GM10248 (cell line): ENCODE measurements around the gene AP2A2.
A peak's percentile ranks its signal among the peaks of the same experiment; 100 is the strongest.

Source experiments
- CTCF ChIA-PET: fragments of 300-600 bp; sonication (Branson Sonifier 250); formaldehyde crosslinking; extraction: SDS; loops from one replicate; lab custom pipeline; 2021; ENCODE audit warnings: antibody characterized with exemption; lab: Yijun Ruan, JAX
- POLR2A ChIA-PET: fragments of 350-650 bp; sonication (Branson Sonifier 250); formaldehyde crosslinking; extraction: SDS; loops from one replicate; lab custom pipeline; 2020; ENCODE audit warnings: antibody characterized with exemption; lab: Yijun Ruan, JAX
- DNase-seq: peaks from one replicate; pipeline ENCODE4 v3.0.0; 2012; ENCODE audit errors: extremely low spot score
- CTCF ChIP-seq: IDR thresholded peaks from 2 replicates; pipeline ENCODE4 v1.5.1; 2012; ENCODE audit warnings: mild to moderate bottlenecking, low read depth; ENCODE audit errors: extremely low read depth, missing control alignments, control extremely low read depth

Gene AP2A2

GRCh38 chr11:925496-926301 is at the start of gene AP2A2:
Gene AP2A2, plus strand, starts transcription at chr11:925870. Its CDS starts 152 bp downstream, at chr11:926022.
- CTCF ChIA-PET: interaction anchor here (0.7 to 3.4 kb wide), 16 partner anchors 9 to 129 kb away, joined by 3 to 13 read pairs (median 4); partner anchors contain the start of gene CHID1

DNA sequence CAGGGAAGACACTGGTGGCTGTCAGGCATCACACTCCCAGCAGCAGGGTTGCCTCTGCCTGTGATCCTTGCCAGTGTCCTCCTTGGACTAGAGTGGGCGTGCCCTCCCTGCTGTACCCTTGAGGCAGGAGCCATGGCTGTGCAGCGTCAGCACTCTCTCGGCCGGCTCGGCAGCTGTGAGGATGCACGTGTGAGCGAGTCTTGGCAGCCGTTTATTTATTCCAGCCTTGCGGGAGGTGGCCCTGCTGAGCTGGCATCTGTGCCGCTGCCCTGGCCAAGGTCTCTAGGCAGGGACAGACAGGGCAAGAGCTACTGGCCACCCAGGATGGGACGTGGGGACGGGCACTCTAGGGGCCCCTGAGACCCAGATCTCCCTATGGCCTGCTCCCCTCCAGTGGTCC is 49.1 kb upstream of the AP2A2 start:
- no peak for DNase-seq
- ChIA-PET CTCF (interaction anchor here (1.9 kb wide), 1 partner anchor 29 kb away, joined by 5 read pairs; no protein-coding TSS in a partner anchor), POLR2A (no interaction called here)
- TF ChIP-seq CTCF: no peak

More at GRCh38 chr11:925496-926301, at the start of gene AP2A2:
- DNase-seq: peak; percentile 96
- POLR2A ChIA-PET: interaction anchor here (0.5 kb wide), 1 partner anchor 148 kb away, joined by 4 read pairs; no protein-coding TSS in a partner anchor
- peak; percentile 94 for TF ChIP-seq CTCF

GRCh38 chr11:877565-877964 is 48.1 kb upstream of the AP2A2 start:
- CTCF ChIA-PET: interaction anchor here (1.9 kb wide), 1 partner anchor 30 kb away, joined by 5 read pairs; no protein-coding TSS in a partner anchor
- no peak for DNase-seq
- POLR2A ChIA-PET: no interaction called here
- no peak for TF ChIP-seq CTCF

- ChIA-PET CTCF (no interaction called here), POLR2A (no interaction called here)
- TF ChIP-seq CTCF: no peak
- no peak for DNase-seq
Measured at GRCh38 chr11:880447-880846, 45.2 kb upstream of the AP2A2 start.

DNA sequence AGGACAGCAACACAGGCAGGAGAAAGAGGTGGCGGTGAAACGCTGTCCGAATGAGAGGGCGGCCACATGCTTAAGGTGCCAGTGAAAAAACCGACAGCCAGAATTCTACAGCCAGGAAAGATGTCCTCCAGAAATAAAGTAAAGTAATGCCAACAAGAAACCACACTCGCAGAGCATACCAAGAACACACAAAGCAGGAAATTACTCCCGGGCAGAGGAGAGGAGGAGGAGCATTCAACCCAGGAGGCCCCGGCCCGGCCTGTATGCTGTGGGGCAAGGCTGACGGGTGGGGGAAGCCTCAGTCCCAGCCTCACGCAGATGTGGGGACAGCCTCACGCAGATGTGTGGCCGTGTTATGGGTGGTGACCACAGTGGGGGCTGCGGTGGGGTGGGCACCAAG is 43.1 kb upstream of the AP2A2 start:
- TF ChIP-seq CTCF: no peak
- POLR2A ChIA-PET: no interaction called here
- no peak for DNase-seq
- CTCF ChIA-PET: no interaction called here

DNA sequence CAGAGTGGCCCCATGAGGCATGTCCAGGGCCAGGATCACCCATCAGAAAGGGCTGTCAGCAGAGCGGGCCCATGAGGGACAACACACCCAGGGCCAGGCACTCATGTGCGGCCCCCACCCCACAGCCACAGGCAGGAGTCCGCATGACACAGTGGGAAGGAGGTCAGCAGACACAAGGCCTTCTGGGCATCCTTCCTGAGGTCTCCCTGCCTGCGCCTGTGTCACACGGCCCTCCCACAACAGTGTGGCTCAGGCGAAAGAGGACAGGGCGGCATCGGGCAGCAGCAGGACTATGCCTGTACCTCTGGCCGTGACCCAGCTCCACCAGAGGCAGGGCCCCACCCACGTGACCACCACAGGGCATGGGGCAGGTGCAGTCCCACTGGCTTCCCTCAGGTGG is 42.1 kb upstream of the AP2A2 start:
- TF ChIP-seq CTCF: no peak
- ChIA-PET POLR2A (no interaction called here), CTCF (no interaction called here)
- no peak for DNase-seq
